Hematopoietic multipotent progenitor cell treated with erythropoietin and hydrocortisone succinate and interleukin-3 and kit ligand, for 6 days (in vitro differentiated cells): ENCODE results near the gene NT5DC1.

Experiments used
- DNase-seq: peaks from one replicate; pipeline ENCODE4 v3.0.0-alpha.2; 2015

Gene NT5DC1

GRCh38 chr6:116100419-116101301 lies at the start of gene NT5DC1:
NT5DC1 (plus strand) TSS chr6:116100853; CDS start chr6:116100931, 78 bp downstream.
- DNase-seq: peak; percentile 92

DNA sequence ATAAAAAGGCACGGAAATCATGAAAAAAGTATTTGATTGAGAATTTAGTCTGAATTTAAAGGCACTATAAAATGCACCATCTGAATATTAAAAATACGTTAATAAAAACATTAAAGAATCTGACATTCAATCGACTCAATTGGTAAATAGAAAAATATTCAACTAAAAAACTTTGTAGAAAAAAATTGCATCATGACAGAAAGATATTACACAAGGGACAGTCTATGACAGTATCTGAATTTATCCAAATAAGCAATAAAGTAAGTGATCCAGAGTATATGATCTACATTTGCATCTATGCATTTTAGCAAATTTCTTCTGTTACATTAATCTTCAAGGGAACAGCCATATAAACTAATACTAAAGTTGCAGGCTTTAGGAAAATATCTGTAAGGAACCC lies 49.4 kb upstream of the NT5DC1 start:
- DNase-seq: no peak

DNA sequence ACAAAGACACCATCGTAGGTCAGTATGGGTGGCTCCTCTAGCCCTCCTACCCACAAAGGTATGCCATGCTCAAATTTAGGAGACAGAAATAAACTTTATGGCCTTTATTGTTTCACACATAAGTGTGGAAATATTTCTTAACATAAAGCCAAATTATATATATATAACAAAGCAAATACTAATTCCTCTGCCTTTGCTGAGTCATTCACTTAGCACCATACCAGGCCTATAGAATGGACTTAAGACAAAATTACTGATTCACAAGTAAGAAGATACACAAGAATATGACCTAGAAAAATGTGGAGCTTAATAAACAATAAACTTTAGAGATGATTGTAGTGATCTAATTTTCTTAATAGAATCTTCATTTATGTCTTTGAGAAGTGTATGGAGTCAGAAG lies 45.1 kb upstream of the NT5DC1 start:
- no peak for DNase-seq

DNA sequence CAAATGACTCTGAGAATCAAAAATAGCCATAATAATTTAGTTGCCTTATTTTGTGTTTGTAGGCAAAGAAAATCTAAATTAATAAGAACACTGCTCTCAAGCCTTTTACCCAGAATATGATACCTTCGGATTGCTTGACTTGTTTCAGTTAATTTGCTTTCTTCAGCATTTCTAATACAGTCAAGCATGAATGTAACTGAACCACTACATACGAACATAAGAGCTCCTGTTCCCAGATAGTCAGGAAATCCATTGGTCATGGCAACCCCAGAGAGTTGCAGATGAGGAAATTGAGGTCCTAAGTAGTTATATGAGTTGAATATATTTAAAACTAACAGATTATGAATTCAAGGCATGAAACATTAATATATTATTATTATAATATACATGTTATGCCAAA lies 42.9 kb upstream of the NT5DC1 start:
- DNase-seq: no peak

DNA sequence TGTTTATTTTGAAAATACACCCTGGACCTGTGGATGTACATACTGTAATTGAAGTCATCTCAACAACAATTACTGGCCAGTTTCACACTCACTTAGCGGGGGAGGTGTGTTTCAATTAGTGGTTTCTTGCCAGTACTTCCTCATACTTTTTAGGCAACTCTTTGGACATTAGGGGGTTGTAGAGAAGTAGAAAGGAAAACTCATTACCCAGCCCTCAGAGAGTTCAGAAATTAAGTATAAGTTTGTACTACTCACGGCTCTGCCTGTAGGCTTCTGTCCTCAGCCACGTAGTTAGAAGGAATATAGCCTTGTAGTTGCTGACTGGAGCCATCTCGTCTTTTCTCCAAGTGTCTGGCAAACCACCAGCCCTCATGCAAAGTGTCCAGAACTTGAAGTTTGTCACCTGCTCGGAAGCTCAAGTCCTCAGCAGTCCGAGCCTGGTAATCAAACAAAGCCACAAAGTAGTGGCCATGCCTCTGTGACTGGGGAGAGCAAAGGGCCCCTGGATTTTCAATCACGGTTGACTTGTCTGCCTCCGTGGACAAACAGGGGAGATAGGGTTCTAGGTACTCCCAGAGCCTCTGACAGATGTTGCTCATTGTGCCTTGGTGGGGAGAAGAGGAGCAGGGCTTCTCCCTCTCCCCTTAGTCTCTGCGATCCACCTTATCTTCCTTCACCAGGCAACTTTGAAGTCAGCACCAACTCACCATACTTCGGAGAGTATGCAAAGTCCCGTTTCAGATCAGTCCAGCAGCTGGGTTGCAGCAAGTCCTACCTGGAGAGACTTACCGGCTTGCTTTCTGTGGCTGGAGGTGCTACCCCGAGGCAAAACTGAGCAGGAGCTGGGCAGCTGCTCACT lies 40.7 kb upstream of the NT5DC1 start:
- peak; percentile 29 for DNase-seq

- no peak for DNase-seq
Observed at GRCh38 chr6:116060572-116061283, 39.9 kb upstream of the NT5DC1 start, which contains the start of gene FRK. FRK (minus strand) TSS chr6:116060891; CDS start chr6:116060311, 580 bp downstream.

DNA sequence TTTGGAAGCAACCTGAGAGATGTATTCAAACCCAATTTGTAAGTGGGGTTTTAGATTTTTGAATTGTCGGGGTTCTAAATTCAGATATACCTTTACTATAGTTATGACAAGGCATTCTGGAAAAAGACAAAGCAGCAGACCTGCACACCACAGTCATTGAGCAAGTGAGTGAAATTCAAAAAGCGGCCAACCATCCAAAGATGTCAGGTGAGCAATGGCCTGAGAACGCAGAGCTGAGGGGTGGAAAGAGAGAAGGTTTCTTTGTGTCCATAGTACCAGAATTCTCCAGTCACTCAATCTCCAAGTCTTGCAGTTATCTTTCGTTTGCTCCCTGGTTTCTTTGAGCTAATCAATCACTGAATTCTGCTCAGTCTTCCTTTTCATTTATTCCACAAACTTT lies 38.2 kb upstream of the NT5DC1 start:
- no peak for DNase-seq

GRCh38 chr6:116064666-116065065 lies 36.0 kb upstream of the NT5DC1 start:
- no peak for DNase-seq

GRCh38 chr6:116066789-116067188 lies 33.9 kb upstream of the NT5DC1 start:
- no peak for DNase-seq

DNA sequence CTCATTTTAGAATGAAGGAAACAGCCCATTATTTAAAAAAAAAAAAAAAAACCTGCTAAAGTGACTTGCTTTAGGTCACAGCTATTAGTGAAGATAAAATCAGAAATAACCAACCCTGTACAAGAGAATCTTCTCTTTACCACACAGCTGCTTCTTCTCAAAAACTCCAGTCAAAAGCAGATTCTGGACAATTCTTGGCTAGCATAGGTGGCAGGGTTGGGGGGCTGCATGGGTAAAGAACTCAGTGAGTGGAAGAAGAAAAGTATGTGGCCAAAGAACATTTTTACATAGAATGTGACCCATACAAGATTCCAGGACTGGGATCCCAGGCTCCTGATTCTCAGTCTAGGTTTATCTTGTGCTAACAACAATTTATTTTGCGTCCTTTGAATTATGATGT lies 30.6 kb upstream of the NT5DC1 start:
- DNase-seq: no peak

DNA sequence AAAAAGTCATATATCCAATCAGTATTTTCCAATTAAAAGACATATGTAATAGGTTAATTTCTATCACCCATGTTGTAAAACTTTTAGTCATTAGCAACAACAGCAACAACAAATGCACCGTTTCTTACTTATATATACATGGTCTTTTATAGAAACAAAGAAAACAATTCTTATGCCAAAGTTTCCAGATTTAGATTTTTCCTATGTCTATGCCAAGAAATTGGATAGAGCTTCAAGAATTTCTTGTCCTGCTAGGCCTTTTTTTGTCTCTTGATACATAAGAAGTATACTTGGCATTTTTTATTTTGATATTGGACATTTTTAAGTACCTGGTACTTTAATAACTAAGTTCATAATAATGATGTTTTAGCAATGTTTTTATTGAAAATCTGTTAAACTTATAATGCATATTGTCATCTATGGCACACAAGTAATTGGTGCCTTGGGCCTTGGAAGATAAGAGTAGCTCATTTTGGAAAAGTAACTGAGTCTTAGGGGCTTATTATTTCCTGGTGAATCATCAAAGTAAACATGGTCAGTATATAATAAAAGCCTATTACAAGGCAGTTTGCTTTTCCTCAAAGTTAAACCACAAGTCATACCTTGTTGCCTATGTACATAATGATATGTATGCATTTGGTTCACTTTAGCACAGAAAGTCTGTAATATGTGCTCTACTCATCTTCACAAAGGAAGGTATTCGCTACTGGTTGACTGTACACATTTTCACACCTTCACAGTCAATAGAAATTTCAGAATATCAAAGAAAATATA lies 29.9 kb upstream of the NT5DC1 start:
- DNase-seq: no peak

- DNase-seq: no peak
Observed at GRCh38 chr6:116072368-116072767, 28.3 kb upstream of the NT5DC1 start.

DNA sequence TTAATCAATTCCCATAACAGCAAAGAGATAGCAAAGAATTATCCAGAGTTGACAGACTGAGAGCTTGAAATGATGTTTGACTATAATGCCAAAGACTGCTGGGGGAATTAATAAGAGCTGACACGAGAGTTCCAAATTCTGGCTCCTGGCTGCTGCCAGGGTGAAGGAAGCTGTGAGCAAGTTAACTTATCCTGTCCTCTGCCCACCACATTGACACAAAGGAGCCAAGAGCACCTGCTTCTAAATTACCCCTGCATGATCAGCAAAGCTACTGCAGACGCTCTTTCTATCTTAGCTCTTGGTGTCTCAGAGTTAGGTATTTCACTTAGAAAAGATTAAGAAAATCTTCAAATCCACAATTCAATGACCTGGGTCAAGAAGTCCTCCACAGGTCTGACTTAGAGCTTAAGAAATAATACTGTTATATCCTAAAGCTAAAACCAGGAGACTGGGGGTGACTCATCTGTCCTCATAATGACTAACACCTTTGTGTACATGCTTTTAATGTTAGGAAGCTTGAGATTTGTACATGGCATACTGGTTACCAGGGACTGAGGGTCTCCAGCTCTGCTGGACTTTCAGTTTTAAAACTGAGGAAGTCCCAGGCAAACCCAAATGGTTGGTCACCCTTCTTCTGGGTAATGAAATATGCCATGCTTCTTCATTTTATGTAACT lies 26.8 kb upstream of the NT5DC1 start:
- no peak for DNase-seq

DNA sequence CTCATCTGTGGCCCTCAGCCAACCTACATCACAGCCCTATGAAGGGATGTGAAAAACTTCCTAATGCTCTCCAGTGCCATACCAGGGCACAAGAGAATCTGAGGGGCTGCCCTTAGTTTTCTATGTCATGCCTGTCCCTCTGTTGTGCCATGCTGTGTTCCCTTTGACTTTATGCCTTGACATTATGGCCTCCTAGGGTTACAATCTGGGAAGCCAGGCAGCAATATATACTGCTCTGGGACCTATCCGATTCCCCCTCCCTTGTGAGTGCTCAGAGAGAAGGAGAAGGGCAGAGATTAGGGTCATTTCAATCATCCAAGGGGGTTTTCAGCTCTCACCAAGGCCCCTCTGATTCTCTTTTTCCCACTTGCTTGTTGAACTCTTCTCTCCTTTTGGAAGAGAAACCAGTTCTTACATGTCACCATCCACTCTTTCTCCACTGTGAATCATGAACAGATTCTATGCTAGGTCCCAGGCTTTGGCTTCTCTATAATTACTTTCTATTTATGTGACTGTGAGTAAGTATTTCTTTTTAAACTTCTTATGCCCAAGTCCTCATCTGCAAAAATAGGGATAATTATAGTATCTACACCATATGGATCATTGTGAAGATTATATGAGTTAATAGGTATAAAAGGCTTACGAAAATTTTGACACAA lies 25.8 kb upstream of the NT5DC1 start:
- no peak for DNase-seq

DNA sequence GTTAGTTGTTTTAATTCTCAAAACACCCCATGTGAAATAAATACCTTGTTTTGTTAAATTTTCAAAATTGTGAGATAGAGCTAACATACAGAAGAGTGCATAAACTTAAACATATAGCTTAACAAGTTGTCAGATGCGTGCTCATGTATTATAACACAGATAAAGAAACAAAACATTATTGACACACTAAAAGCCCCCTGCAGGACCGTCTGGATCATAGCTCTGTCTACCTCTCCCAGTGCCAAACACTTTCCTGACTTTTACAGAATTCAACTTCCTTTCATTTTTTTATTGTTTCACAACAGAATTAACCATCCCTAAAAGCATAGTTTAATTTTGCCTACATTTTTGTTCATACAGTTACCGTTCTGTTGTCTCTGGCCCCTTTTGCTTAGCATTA lies 22.1 kb upstream of the NT5DC1 start:
- no peak for DNase-seq

GRCh38 chr6:116078945-116079344 lies 21.7 kb upstream of the NT5DC1 start:
- no peak for DNase-seq

DNA sequence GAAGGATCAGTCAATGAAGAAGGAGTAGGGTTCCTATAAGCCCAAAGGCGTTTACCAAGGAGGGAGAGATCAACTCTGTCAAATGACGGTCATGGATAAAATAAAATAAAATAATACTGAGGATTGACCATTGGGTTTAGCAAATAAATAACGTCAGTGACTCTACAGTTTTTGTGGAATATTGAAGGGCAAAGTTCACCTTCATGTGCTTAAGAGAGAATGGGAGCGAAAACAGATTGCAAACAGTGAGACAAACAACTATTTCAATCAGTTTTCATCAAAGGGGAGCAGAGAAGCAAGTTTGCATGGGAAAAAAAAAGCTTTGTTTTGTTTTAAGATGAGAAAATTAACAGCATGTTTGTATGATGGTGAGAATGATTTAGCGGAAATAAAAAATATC lies 17.6 kb upstream of the NT5DC1 start:
- DNase-seq: no peak

GRCh38 chr6:116084284-116084683 lies 16.4 kb upstream of the NT5DC1 start:
- DNase-seq: no peak

DNA sequence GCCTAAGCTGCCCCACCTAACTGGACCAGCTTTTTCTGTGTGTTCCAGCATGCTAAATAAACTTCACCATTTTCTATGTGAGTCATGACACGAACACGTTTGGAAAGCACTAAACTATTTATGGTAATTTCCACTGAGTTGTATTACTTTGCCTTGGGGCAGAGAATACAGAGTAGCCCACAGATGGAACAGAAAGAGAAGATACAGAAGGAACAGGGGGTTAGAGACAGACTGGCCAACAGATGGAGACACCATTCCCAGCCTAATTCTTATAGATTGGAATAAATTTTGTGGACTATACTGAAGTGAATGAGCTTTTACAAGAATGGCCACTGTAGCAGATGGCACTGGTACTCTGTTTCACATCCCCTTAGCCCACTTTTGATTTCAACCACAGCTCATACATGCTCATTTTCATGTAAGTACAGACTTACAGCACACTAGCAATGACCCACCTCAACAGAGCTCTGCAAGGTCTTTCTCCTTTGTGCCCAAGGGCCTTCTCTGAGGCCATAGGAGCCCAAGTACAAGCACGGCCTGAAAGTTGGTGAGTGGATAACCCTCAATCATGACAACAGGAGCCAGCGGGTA lies 13.1 kb upstream of the NT5DC1 start:
- no peak for DNase-seq

GRCh38 chr6:116088946-116089345 lies 11.7 kb upstream of the NT5DC1 start:
- DNase-seq: no peak

- no peak for DNase-seq
Observed at GRCh38 chr6:116090251-116090650, 10.4 kb upstream of the NT5DC1 start.
